ENCODE results near the gene SOHLH2. TPM values are rescaled to one million over a fixed set of nuclear protein-coding genes. Genes with fewer than 3 reads are reported as not detected.
A peak's percentile ranks its signal among the peaks of the same experiment; 100 is the strongest.

Gene SOHLH2
- total RNA-seq, 1 experiment from 2014 or later: 1.6 TPM

GRCh38 chr13:36160297-36160696, 54.1 kb downstream of the SOHLH2 start:
- no peak overlapping the region for H3K4me3 ChIP-seq (ENCODE audit: low read depth, low read length, poor library complexity, severe bottlenecking)
- intact Hi-C loops (cut with micrococcal nuclease; ENCODE audit: unreplicated experiment): no loop called here
- no peak for TF ChIP-seq CTCF (conservative IDR thresholded peaks at IDR 0.05; ENCODE audit: low read depth, low read length)
- CTCF ChIA-PET: no interaction called here
- peaks cover 48% of the 10 kb centered on the region for H3K4me1 ChIP-seq (ENCODE audit: insufficient read depth, low read length, poor library complexity, severe bottlenecking)
- no peaks in the 10 kb centered on the region for H3K36me3 ChIP-seq (ENCODE audit: insufficient read depth, low read length, poor library complexity, severe bottlenecking)
- no peak for DNase-seq (ENCODE audit: low spot score)
- no TSS peak for BruUV-seq (replicated peaks)
- no peak overlapping the region for H3K27ac ChIP-seq (ENCODE audit: low read depth, low read length, poor library complexity, severe bottlenecking)
- H3K27me3 ChIP-seq (replicated peaks; ENCODE audit: insufficient read depth, low read depth, low read length, poor library complexity): no peaks in the 10 kb centered on the region
- no peaks in the 10 kb centered on the region for H3K9me3 ChIP-seq (ENCODE audit: low read depth, low read length, poor library complexity, severe bottlenecking)
- POLR2A ChIA-PET (ENCODE audit: low non-redundant PET): no interaction called here

- intact Hi-C loops (cut with micrococcal nuclease; ENCODE audit: unreplicated experiment): no loop called here
- POLR2A ChIA-PET (ENCODE audit: low non-redundant PET): no interaction called here
- H3K27ac ChIP-seq (ENCODE audit: low read depth, low read length, poor library complexity, severe bottlenecking): no peak overlapping the region
- H3K36me3 ChIP-seq (ENCODE audit: insufficient read depth, low read length, poor library complexity, severe bottlenecking): no peaks in the 10 kb centered on the region
- no TSS peak for BruUV-seq (replicated peaks)
- DNase-seq (ENCODE audit: low spot score): no peak
- TF ChIP-seq EZH2 (IDR thresholded peaks at IDR 0.05; ENCODE audit: borderline replicate concordance, low read depth, low read length, poor library complexity, severe bottlenecking) (no peak), CTCF (conservative IDR thresholded peaks at IDR 0.05; ENCODE audit: low read depth, low read length) (no peak)
- H3K27me3 ChIP-seq (replicated peaks; ENCODE audit: insufficient read depth, low read depth, low read length, poor library complexity): no peaks in the 10 kb centered on the region
- CTCF ChIA-PET: no interaction called here
- H3K4me3 ChIP-seq (ENCODE audit: low read depth, low read length, poor library complexity, severe bottlenecking): no peak overlapping the region
- no peaks in the 10 kb centered on the region for H3K9me3 ChIP-seq (ENCODE audit: low read depth, low read length, poor library complexity, severe bottlenecking)
- peaks cover 36% of the 10 kb centered on the region for H3K4me1 ChIP-seq (ENCODE audit: insufficient read depth, low read length, poor library complexity, severe bottlenecking)
Measured at GRCh38 chr13:36158611-36159010, 55.7 kb downstream of the SOHLH2 start.

GRCh38 chr13:36157480-36157879, 56.9 kb downstream of the SOHLH2 start:
- CTCF ChIA-PET: interaction anchor here (0.6 kb wide), 1 partner anchor 13 kb away, joined by 4 read pairs; no protein-coding TSS in a partner anchor
- Histone ChIP-seq H3K4me3 (ENCODE audit: low read depth, low read length, poor library complexity, severe bottlenecking) (no peak overlapping the region), H3K9me3 (ENCODE audit: low read depth, low read length, poor library complexity, severe bottlenecking) (no peaks in the 10 kb centered on the region), H3K27me3 (replicated peaks; ENCODE audit: insufficient read depth, low read depth, low read length, poor library complexity) (no peaks in the 10 kb centered on the region), H3K36me3 (ENCODE audit: insufficient read depth, low read length, poor library complexity, severe bottlenecking) (no peaks in the 10 kb centered on the region), H3K4me1 (ENCODE audit: insufficient read depth, low read length, poor library complexity, severe bottlenecking) (peaks cover 30% of the 10 kb centered on the region), H3K27ac (ENCODE audit: low read depth, low read length, poor library complexity, severe bottlenecking) (peak overlapping the region; percentile 57)
- TF ChIP-seq EZH2 (IDR thresholded peaks at IDR 0.05; ENCODE audit: borderline replicate concordance, low read depth, low read length, poor library complexity, severe bottlenecking) (no peak), CTCF (conservative IDR thresholded peaks at IDR 0.05; ENCODE audit: low read depth, low read length) (no peak)
- intact Hi-C loops (cut with micrococcal nuclease; ENCODE audit: unreplicated experiment): no loop called here
- POLR2A ChIA-PET (ENCODE audit: low non-redundant PET): interaction anchor here (0.6 kb wide), 1 partner anchor 577 kb away, joined by 4 read pairs; no protein-coding TSS in a partner anchor
- BruUV-seq (replicated peaks): no TSS peak
- peak; percentile 87 for DNase-seq (ENCODE audit: low spot score)
